ENCODE results near the gene PHRF1.
A peak's percentile ranks its signal among the peaks of the same experiment; 100 is the strongest.

Gene PHRF1

DNA sequence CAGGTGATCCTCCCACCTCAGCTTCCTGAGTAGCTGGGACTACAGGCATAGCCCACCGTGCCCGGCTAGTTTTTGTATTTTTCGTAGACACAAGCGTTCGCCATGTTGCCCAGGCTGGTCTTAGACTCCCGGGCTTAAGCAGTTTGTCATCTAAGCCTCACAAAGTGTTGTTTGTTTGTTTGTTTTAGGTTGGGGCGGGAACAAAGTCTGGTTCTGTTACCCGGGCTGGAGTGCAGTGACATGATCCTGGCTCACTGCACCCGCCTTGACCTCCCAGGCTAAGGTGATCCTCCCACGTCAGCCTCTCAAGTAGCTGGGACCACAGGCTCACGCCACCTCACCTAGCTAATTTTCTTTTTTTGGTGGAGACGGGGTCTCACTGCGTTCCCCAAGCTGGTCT lies 26.9 kb downstream of the PHRF1 start:
- no peak for DNase-seq

DNA sequence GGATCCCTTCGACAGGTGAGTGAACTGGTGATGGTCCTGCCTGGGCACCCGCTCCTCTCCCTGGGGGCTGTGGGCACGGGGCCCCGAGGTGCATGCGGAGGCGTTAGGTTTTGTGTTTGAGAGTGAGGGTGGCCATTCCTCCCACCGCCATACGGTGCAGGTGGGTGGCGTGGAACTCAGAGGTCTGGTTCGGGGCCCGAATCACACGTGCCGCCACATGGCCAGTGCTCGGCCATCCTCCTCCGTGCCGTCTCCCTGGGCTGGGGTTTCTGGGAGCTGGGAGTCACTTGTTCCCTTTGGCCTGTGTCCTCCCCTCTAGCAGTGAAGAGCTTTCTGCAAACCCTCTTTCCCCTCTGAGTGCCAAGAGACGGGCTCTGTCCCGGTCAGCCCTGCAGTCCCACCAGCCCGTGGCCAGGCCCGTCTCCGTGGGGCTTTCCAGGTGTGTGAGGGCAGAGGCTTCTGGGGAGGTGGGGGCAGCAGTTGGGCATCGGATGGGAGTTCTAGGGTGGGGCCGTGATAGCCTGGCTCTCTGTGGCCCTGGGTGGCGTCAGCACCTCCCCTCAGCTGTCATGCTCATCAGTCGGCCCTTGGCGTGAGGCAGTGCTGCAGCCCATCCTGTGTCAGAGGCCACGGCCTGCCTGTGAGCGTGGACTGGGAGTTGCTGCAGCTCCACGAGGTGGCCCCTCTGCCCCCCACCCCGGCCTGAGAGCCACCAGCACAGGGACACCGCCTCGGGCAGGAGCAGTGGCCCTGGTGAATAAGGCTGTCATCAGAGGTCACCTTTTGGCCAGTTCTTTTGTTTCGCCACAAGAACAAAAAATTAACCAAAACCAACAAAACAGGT lies 29.2 kb downstream of the PHRF1 start:
- DNase-seq, result no peak

GRCh38 chr11:606245-606644 lies 30.0 kb downstream of the PHRF1 start:
- no peak for DNase-seq

DNA sequence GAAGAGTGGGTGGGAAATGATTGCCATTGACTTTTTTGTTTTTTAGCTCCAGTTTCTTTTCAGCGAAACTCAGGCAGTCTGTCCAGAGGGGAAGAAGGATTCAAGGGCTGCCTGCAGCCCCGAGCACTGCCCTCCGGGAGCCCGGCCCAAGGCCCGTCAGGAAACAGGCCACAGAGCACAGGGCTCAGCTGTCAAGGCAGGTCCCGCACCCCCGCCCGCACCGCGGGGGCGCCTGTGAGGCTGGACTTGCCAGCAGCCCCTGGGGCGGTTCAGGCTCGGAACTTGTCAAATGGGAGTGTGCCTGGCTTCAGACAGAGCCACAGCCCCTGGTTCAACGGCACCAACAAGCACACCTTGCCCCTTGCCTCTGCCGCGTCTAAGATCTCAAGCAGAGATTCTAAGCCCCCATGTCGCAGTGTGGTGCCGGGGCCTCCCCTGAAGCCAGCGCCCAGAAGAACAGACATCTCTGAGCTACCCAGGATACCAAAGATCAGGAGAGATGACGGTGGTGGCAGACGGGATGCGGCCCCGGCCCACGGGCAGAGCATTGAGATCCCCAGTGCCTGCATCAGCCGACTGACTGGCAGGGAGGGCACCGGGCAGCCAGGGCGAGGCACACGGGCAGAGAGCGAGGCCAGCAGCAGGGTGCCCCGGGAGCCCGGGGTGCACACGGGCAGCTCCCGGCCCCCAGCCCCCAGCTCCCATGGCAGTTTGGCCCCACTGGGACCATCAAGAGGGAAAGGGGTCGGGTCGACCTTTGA lies 30.9 kb downstream of the PHRF1 start:
- no peak for DNase-seq

DNA sequence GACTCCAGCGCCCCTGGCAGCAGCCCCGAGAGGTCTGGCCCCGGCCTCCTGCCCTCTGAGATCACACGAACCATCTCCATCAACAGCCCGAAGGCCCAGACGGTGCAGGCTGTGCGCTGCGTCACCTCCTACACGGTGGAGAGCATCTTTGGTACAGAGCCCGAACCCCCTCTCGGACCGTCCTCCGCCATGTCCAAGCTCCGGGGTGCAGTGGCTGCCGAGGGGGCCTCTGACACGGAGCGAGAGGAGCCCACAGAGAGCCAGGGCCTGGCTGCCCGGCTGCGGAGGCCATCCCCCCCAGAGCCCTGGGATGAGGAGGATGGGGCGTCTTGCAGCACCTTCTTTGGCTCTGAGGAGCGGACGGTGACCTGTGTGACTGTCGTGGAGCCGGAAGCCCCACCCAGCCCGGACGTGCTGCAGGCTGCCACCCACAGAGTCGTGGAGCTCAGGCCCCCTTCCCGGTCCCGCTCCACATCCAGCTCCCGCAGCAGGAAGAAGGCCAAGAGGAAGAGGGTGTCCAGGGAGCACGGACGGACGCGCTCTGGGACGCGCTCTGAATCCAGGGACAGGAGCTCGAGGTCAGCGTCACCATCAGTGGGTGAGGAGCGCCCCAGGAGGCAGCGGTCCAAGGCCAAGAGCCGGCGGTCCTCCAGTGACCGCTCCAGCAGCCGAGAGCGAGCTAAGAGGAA lies 31.8 kb downstream of the PHRF1 start:
- no peak for DNase-seq

DNA sequence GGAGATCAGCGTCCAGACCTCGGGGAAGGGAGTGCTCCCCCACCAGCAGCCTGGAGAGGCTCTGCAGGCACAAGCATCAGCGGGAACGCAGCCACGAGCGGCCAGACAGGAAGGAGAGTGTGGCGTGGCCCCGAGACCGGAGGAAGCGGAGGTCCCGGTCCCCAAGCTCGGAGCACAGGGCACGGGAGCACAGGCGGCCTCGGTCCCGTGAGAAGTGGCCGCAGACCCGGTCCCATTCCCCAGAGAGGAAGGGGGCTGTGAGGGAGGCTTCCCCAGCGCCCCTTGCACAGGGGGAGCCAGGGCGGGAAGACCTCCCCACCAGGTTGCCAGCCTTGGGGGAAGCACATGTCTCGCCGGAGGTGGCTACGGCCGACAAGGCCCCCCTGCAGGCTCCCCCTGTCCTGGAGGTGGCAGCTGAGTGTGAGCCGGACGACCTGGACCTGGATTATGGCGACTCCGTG lies 32.6 kb downstream of the PHRF1 start:
- no peak for DNase-seq

- DNase-seq, result no peak
Measured at GRCh38 chr11:609341-609811, 33.1 kb downstream of the PHRF1 start.

- DNase-seq, result no peak
Measured at GRCh38 chr11:610146-610801, 34.0 kb downstream of the PHRF1 start.

- no peak for DNase-seq
Measured at GRCh38 chr11:611001-611996, 35.0 kb downstream of the PHRF1 start.

GRCh38 chr11:612201-612960 lies 36.1 kb downstream of the PHRF1 start:
- no peak for DNase-seq

GRCh38 chr11:612961-613300 lies 36.7 kb downstream of the PHRF1 start:
- DNase-seq, result no peak

- DNase-seq, result peak; percentile 63 to 68
Measured at GRCh38 chr11:613369-613968, 37.2 kb downstream of the PHRF1 start.

DNA sequence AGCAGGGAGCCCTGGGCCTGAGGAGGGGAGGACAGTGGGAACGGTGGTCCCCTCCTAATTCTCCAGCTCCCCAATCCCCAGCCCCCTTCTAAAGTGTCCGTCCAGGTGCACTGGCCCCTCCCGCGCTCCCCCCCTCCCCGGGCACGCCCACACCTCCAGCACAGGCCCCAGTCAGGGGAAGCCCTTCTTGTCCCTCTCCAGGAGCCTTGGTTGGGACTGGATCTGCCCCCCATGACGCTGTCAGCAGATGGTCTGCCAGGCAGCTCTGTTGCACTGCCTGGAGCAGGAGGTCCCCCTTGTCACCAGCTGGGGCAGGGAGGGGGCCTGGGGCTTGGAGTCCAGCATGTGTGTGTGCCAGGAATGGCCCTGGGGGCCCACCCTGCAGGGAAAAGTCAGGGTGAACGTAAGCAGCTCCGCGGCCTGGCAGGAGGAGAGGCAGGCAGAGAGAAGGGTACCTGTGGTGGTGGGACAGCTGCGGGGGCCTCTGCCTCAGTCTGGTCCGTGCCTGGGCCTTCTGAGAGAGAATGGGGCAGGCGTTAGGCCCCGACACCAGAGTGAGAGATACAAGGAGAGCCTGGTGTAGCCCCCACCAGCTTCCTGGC lies 37.9 kb downstream of the PHRF1 start:
- no peak for DNase-seq

DNA sequence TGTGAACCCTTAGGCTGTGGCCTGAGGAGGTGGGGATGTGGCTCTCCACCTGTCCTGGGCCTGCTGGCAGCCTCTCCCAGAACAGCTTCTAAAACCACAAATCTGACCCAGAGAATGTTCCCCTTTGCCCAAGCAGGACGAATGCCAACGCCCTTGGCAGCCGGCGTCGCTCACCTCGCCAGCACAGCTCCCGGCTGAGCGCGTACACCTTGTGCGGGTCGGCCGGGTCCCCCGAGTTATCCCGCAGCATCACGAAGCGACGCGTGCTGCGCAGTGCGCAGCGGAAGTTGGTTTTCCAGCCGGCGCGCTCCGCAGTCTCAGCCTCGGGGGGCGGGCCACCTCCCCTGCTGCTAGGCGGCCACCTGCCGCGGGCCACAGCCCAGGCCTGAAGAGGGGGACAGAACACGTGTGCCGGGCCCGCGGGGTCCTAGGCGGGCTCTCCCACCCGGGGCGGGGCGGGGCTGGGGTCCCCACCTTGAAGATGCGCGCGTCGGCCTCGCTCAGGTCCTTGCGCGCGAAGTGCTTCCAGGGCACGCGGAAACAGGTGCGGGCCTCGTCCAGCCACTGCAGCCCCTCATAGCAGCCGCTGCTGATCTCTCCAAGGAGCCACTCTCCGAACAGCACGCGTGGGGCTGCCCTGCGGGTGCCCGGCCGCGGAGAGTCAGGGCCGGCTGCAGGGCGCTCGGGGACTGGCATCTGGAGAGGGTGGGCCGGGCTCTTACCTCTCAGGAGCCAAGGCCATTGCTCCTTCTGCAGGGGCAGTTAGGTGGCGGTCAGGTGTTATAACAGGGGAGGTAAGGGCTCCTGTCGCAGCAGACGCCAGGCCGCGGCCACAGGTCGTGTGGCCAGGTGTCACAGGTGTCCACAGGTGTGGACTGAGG lies 38.6 kb downstream of the PHRF1 start:
- DNase-seq, result no peak

- peak; percentile 97 to 98 for DNase-seq
Measured at GRCh38 chr11:615504-616319, 39.4 kb downstream of the PHRF1 start, which contains the start of gene IRF7. IRF7 (minus strand) TSS chr11:615950; CDS start chr11:615364, 586 bp downstream.

GRCh38 chr11:616320-617198 lies 40.3 kb downstream of the PHRF1 start:
- DNase-seq, result no peak

All from inflammatory macrophage treated with lipopolysaccharide for 1 hour (primary cell).